Brain microvascular endothelial cell (primary cell): Measurements from ENCODE around the gene LTBP1.
"Not testable (repeated sequence)": the region's sequence is repeated elsewhere in the genome, so short reads cannot be mapped to it uniquely, and the experiment has no call there.

Experiments
- DNase-seq: peaks from one replicate; pipeline ENCODE4 v3.0.0-alpha.2; 2020
- H3K27ac ChIP-seq: fragments of 250-450 bp; sonication (Bioruptor Pico); 2 replicates; pipeline ENCODE4 v1.5.1; 2020; ENCODE audit warnings: mild to moderate bottlenecking, moderate library complexity
- H3K27me3 ChIP-seq: fragments of 250-450 bp; sonication (Bioruptor Pico); replicated peaks from 2 replicates; pipeline ENCODE4 v1.5.1; 2020; ENCODE audit warnings: mild to moderate bottlenecking
- H3K36me3 ChIP-seq: fragments of 250-450 bp; sonication (Bioruptor Pico); replicated peaks from 2 replicates; pipeline ENCODE4 v1.5.1; 2020; ENCODE audit warnings: mild to moderate bottlenecking
- H3K4me3 ChIP-seq: 2 replicates; pipeline ENCODE4 v1.5.1; 2011; ENCODE audit warnings: low read depth, mild to moderate bottlenecking, control low read depth, low read length, moderate library complexity
- in situ Hi-C: cut with HindIII; loops from 2 replicates; pipeline ENCODE4 v1.10.0; 2017; ENCODE audit warnings: low sequenced_read_pairs, low pct_ligation_motif_present
- TF ChIP-seq, protein P1 (sequence below): IDR thresholded peaks from 2 replicates; pipeline ENCODE4 v1.5.1; 2011; ENCODE audit warnings: low read depth, mild to moderate bottlenecking, moderate library complexity, low read length, control low read depth, inconsistent platforms; ENCODE audit errors: missing control alignments

Gene LTBP1

GRCh38 chr2:33381301-33381858 is 434.6 kb downstream of the LTBP1 start:
- H3K4me3 ChIP-seq: no peak overlapping the region
- H3K27me3 ChIP-seq: no peaks in the 10 kb centered on the region
- TF ChIP-seq, protein P1, sequence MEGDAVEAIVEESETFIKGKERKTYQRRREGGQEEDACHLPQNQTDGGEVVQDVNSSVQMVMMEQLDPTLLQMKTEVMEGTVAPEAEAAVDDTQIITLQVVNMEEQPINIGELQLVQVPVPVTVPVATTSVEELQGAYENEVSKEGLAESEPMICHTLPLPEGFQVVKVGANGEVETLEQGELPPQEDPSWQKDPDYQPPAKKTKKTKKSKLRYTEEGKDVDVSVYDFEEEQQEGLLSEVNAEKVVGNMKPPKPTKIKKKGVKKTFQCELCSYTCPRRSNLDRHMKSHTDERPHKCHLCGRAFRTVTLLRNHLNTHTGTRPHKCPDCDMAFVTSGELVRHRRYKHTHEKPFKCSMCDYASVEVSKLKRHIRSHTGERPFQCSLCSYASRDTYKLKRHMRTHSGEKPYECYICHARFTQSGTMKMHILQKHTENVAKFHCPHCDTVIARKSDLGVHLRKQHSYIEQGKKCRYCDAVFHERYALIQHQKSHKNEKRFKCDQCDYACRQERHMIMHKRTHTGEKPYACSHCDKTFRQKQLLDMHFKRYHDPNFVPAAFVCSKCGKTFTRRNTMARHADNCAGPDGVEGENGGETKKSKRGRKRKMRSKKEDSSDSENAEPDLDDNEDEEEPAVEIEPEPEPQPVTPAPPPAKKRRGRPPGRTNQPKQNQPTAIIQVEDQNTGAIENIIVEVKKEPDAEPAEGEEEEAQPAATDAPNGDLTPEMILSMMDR: no peak
- peaks cover 49% of the 10 kb centered on the region for H3K36me3 ChIP-seq
- in situ Hi-C loops: no loop called here
- no peak overlapping the region for H3K27ac ChIP-seq
- DNase-seq: no peak

GRCh38 chr2:33383855-33384598 is 437.3 kb downstream of the LTBP1 start:
- H3K4me3 ChIP-seq: no peak overlapping the region
- in situ Hi-C loops: no loop called here
- H3K36me3 ChIP-seq: peaks cover 46% of the 10 kb centered on the region
- TF ChIP-seq, protein P1: no peak
- no peak for DNase-seq
- H3K27me3 ChIP-seq: no peaks in the 10 kb centered on the region
- H3K27ac ChIP-seq: no peak overlapping the region

DNA sequence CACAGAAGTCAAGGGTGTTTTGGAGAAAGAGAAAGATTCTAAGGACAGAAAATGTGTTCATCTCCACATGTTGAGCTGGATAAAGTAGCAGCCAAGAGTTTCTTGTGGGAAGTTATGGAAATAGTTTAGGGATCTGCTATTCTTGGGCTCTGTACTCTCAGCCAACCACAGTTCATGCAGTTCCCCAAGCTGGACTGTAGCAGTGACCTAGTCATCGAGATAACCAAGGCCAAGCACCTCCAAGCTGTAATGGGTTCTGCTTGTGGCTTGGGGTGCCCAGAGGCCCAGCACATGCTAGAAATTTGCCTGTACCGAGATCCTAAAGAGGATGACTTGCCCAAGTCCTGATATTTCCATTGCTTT is 437.8 kb downstream of the LTBP1 start:
- no peak overlapping the region for H3K27ac ChIP-seq
- no peak overlapping the region for H3K4me3 ChIP-seq
- no peak for DNase-seq
- no peaks in the 10 kb centered on the region for H3K27me3 ChIP-seq
- H3K36me3 ChIP-seq: peaks cover 52% of the 10 kb centered on the region
- in situ Hi-C loops: no loop called here
- TF ChIP-seq, protein P1: no peak

DNA sequence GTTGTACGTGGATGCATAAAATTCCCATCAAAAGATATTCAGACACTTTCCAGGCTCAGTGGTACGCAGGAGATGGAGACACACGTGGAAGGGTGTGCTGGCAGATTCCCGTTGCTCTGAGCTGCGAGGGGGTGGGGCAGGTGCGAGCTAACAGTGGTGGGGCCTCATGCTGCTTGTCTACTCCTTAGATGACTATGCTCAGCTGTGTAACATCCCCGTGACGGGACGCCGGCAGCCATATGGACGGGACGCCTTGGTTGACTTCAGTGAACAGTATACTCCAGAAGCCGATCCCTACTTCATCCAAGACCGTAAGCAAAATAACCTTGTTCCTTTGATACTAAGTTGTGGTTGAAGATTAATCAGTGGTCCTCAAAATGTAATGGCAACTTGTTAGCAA is 442.2 kb downstream of the LTBP1 start:
- in situ Hi-C loops: no loop called here
- no peak overlapping the region for H3K27ac ChIP-seq
- peaks cover 64% of the 10 kb centered on the region for H3K36me3 ChIP-seq
- no peak overlapping the region for H3K4me3 ChIP-seq
- TF ChIP-seq, protein P1: no peak
- no peaks in the 10 kb centered on the region for H3K27me3 ChIP-seq
- DNase-seq: no peak

GRCh38 chr2:33389695-33390094 is 442.9 kb downstream of the LTBP1 start:
- H3K27me3 ChIP-seq, H3K4me3 ChIP-seq, H3K27ac ChIP-seq, in situ Hi-C loops, DNase-seq: not testable (repeated sequence)
- peaks cover 64% of the 10 kb centered on the region for H3K36me3 ChIP-seq

GRCh38 chr2:33391529-33392255 is 444.9 kb downstream of the LTBP1 start:
- no peak for DNase-seq
- peaks cover 59% of the 10 kb centered on the region for H3K36me3 ChIP-seq
- TF ChIP-seq, protein P1: no peak
- in situ Hi-C loops: no loop called here
- no peaks in the 10 kb centered on the region for H3K27me3 ChIP-seq
- H3K4me3 ChIP-seq: no peak overlapping the region
- no peak overlapping the region for H3K27ac ChIP-seq
